Measurements from ENCODE around the gene KLKB1. TPM values are rescaled to one million over a fixed set of nuclear protein-coding genes. Genes with fewer than 3 reads are reported as not detected.

KLKB1 gene
- total RNA-seq (1 to 10 TPM in 1 of 2 donors, under 1 TPM in 1; 0.52 to 1.5 TPM), total RNA-seq (0 reads per million in 2 donors)

GRCh38 chr4:186227221-186227620 is at the start of gene KLKB1:
TSS of gene KLKB1 (plus strand) at chr4:186227507. CDS start at chr4:186228196, 689 bp downstream.
- no peak within 1 kb of the TSS for H3K4me3 Mint-ChIP-seq

GRCh38 chr4:186188107-186188506 is 39.2 kb upstream of the KLKB1 start:
- peaks cover 15% of the 10 kb centered on the region for H3K4me1 Mint-ChIP-seq
- no peak for DNase-seq
- no peak overlapping the region for H3K4me3 Mint-ChIP-seq
- H3K9me3 ChIP-seq (ENCODE audit: control insufficient read depth, low read length, poor library complexity, severe bottlenecking): no peaks in the 10 kb centered on the region
- no peak for ATAC-seq
- H3K27me3 Mint-ChIP-seq: no peaks in the 10 kb centered on the region
- no peak overlapping the region for H3K27ac Mint-ChIP-seq
- H3K36me3 Mint-ChIP-seq (ENCODE audit: low read depth): no peaks in the 10 kb centered on the region

More at GRCh38 chr4:186227221-186227620, at the start of gene KLKB1:
- no peak for ATAC-seq
- H3K9me3 ChIP-seq (ENCODE audit: control insufficient read depth, low read length, poor library complexity, severe bottlenecking): no peaks in the 10 kb centered on the region
- DNase-seq: no peak
- H3K36me3 Mint-ChIP-seq (ENCODE audit: low read depth): peaks cover 9% of the 10 kb centered on the region
- H3K4me1 Mint-ChIP-seq: no peaks in the 10 kb centered on the region
- H3K27me3 Mint-ChIP-seq: no peaks in the 10 kb centered on the region
- no peak within 1 kb of the TSS for H3K27ac Mint-ChIP-seq

GRCh38 chr4:186189656-186190055 is 37.7 kb upstream of the KLKB1 start:
- Mint-ChIP-seq H3K27me3 (no peaks in the 10 kb centered on the region), H3K27ac (peak overlapping the region; percentile 94), H3K36me3 (ENCODE audit: low read depth) (no peaks in the 10 kb centered on the region), H3K4me1 (peaks cover 15% of the 10 kb centered on the region), H3K4me3 (peak overlapping the region; percentile 90)
- ATAC-seq (no peak), DNase-seq (no peak)
- no peaks in the 10 kb centered on the region for H3K9me3 ChIP-seq (ENCODE audit: control insufficient read depth, low read length, poor library complexity, severe bottlenecking)

GRCh38 chr4:186190581-186191199 is 36.6 kb upstream of the KLKB1 start:
- Mint-ChIP-seq H3K27ac (peak overlapping the region; percentile 94), H3K27me3 (no peaks in the 10 kb centered on the region), H3K4me3 (peak overlapping the region; percentile 90), H3K36me3 (ENCODE audit: low read depth) (no peaks in the 10 kb centered on the region), H3K4me1 (peaks cover 17% of the 10 kb centered on the region)
- DNase-seq (peak; percentile 16 to 40 (median 37)), ATAC-seq (peak; percentile 46)
- H3K9me3 ChIP-seq (ENCODE audit: control insufficient read depth, low read length, poor library complexity, severe bottlenecking): no peaks in the 10 kb centered on the region

GRCh38 chr4:186191200-186192065 is 35.9 kb upstream of the KLKB1 start, which contains the start of gene CYP4V2:
TSS of gene CYP4V2 (plus strand) at chr4:186191567. CDS start at chr4:186191824, 257 bp downstream.
- peak within 1 kb of the TSS; percentile 91 for H3K4me3 Mint-ChIP-seq

GRCh38 chr4:186192066-186192612 is 35.2 kb upstream of the KLKB1 start:
- Mint-ChIP-seq H3K27ac (peak overlapping the region; percentile 94), H3K4me3 (peak overlapping the region; percentile 91), H3K4me1 (peaks cover 28% of the 10 kb centered on the region), H3K36me3 (ENCODE audit: low read depth) (peaks cover 5% of the 10 kb centered on the region), H3K27me3 (no peaks in the 10 kb centered on the region)
- DNase-seq: no peak
- peak; percentile 13 for ATAC-seq
- no peaks in the 10 kb centered on the region for H3K9me3 ChIP-seq (ENCODE audit: control insufficient read depth, low read length, poor library complexity, severe bottlenecking)

More at GRCh38 chr4:186191200-186192065, 35.9 kb upstream of the KLKB1 start, which contains the start of gene CYP4V2:
- peak within 1 kb of the TSS; percentile 94 for H3K27ac Mint-ChIP-seq
- no peaks in the 10 kb centered on the region for H3K9me3 ChIP-seq (ENCODE audit: control insufficient read depth, low read length, poor library complexity, severe bottlenecking)
- no peaks in the 10 kb centered on the region for H3K27me3 Mint-ChIP-seq
- peak; percentile 68 to 75 (median 71) for DNase-seq
- H3K36me3 Mint-ChIP-seq (ENCODE audit: low read depth): peaks cover 2% of the 10 kb centered on the region
- peaks cover 24% of the 10 kb centered on the region for H3K4me1 Mint-ChIP-seq
- ATAC-seq: peak; percentile 87

- Mint-ChIP-seq H3K4me1 (peaks cover 32% of the 10 kb centered on the region), H3K4me3 (peak overlapping the region; percentile 12), H3K36me3 (ENCODE audit: low read depth) (peaks cover 6% of the 10 kb centered on the region), H3K27ac (peak overlapping the region; percentile 94), H3K27me3 (no peaks in the 10 kb centered on the region)
- H3K9me3 ChIP-seq (ENCODE audit: control insufficient read depth, low read length, poor library complexity, severe bottlenecking): no peaks in the 10 kb centered on the region
- no peak for ATAC-seq
- no peak for DNase-seq
Measured at GRCh38 chr4:186193851-186194250, 33.5 kb upstream of the KLKB1 start.

- H3K36me3 Mint-ChIP-seq (ENCODE audit: low read depth): peaks cover 6% of the 10 kb centered on the region
- peaks cover 22% of the 10 kb centered on the region for H3K4me1 Mint-ChIP-seq
- no peak overlapping the region for H3K4me3 Mint-ChIP-seq
- H3K27ac Mint-ChIP-seq: no peak overlapping the region
- no peaks in the 10 kb centered on the region for H3K27me3 Mint-ChIP-seq
- H3K9me3 ChIP-seq (ENCODE audit: control insufficient read depth, low read length, poor library complexity, severe bottlenecking): no peaks in the 10 kb centered on the region
- DNase-seq: no peak
- no peak for ATAC-seq
Measured at GRCh38 chr4:186196063-186196462, 31.2 kb upstream of the KLKB1 start.

- Mint-ChIP-seq H3K27ac (no peak overlapping the region), H3K4me1 (peaks cover 27% of the 10 kb centered on the region), H3K4me3 (no peak overlapping the region), H3K36me3 (ENCODE audit: low read depth) (peaks cover 6% of the 10 kb centered on the region), H3K27me3 (no peaks in the 10 kb centered on the region)
- no peaks in the 10 kb centered on the region for H3K9me3 ChIP-seq (ENCODE audit: control insufficient read depth, low read length, poor library complexity, severe bottlenecking)
- no peak for DNase-seq
- no peak for ATAC-seq
Measured at GRCh38 chr4:186200516-186200915, 26.8 kb upstream of the KLKB1 start.

GRCh38 chr4:186201010-186201409 is 26.3 kb upstream of the KLKB1 start:
- no peaks in the 10 kb centered on the region for H3K9me3 ChIP-seq (ENCODE audit: control insufficient read depth, low read length, poor library complexity, severe bottlenecking)
- H3K27me3 Mint-ChIP-seq: no peaks in the 10 kb centered on the region
- H3K4me3 Mint-ChIP-seq: no peak overlapping the region
- ATAC-seq (no peak), DNase-seq (no peak)
- H3K36me3 Mint-ChIP-seq (ENCODE audit: low read depth): peaks cover 6% of the 10 kb centered on the region
- H3K27ac Mint-ChIP-seq: no peak overlapping the region
- peaks cover 23% of the 10 kb centered on the region for H3K4me1 Mint-ChIP-seq

- H3K27me3 Mint-ChIP-seq: no peaks in the 10 kb centered on the region
- H3K4me3 Mint-ChIP-seq: no peak overlapping the region
- peak overlapping the region; percentile 24 for H3K27ac Mint-ChIP-seq
- peak; percentile 25 to 53 (median 38) for DNase-seq
- H3K4me1 Mint-ChIP-seq: peaks cover 24% of the 10 kb centered on the region
- H3K9me3 ChIP-seq (ENCODE audit: control insufficient read depth, low read length, poor library complexity, severe bottlenecking): no peaks in the 10 kb centered on the region
- ATAC-seq: peak; percentile 99
- H3K36me3 Mint-ChIP-seq (ENCODE audit: low read depth): peaks cover 4% of the 10 kb centered on the region
Measured at GRCh38 chr4:186201535-186202230, 25.6 kb upstream of the KLKB1 start.

GRCh38 chr4:186202490-186203140 is 24.7 kb upstream of the KLKB1 start:
- ATAC-seq: no peak
- Mint-ChIP-seq H3K4me3 (no peak overlapping the region), H3K36me3 (ENCODE audit: low read depth) (no peaks in the 10 kb centered on the region), H3K27ac (no peak overlapping the region), H3K27me3 (no peaks in the 10 kb centered on the region), H3K4me1 (peaks cover 20% of the 10 kb centered on the region)
- no peaks in the 10 kb centered on the region for H3K9me3 ChIP-seq (ENCODE audit: control insufficient read depth, low read length, poor library complexity, severe bottlenecking)
- no peak for DNase-seq

Measured in T-helper 17 cell (primary cell).